GM18502 (cell line): ENCODE measurements around the gene GRAP2.
A peak's percentile ranks its signal among the peaks of the same experiment; 100 is the strongest.
"Not testable (repeated sequence)": the region's sequence is repeated elsewhere in the genome, so short reads cannot be mapped to it uniquely, and the experiment has no call there.

Source experiments
- ATAC-seq: cut with Tn5 transposase; IDR thresholded peaks from one replicate; pipeline ENCODE4 v1.9.1; 2021; ENCODE audit warnings: mild to moderate bottlenecking; ENCODE audit not compliant: unreplicated experiment, poor library complexity

GRAP2 gene

GRCh38 chr22:39896313-39896996 is 4.4 kb upstream of the GRAP2 start:
- ATAC-seq = no peak

- ATAC-seq = no peak
These were observed 3.0 kb upstream of the GRAP2 start for GRCh38 chr22:39897841-39898240.

- peak; percentile 66 for ATAC-seq
These were observed 1.9 kb upstream of the GRAP2 start for GRCh38 chr22:39898997-39899396.

GRCh38 chr22:39901565-39902146 is 772 bp downstream of the GRAP2 start:
- ATAC-seq = no peak

GRCh38 chr22:39904024-39904423 is 3.1 kb downstream of the GRAP2 start:
- ATAC-seq = not testable (repeated sequence)

GRCh38 chr22:39904862-39905261 is 4.0 kb downstream of the GRAP2 start:
- no peak for ATAC-seq

- no peak for ATAC-seq
These were observed 4.8 kb downstream of the GRAP2 start for GRCh38 chr22:39905687-39906086.

GRCh38 chr22:39906207-39906606 is 5.3 kb downstream of the GRAP2 start:
- no peak for ATAC-seq

GRCh38 chr22:39907047-39907446 is 6.2 kb downstream of the GRAP2 start:
- no peak for ATAC-seq

GRCh38 chr22:39907605-39908097 is 6.8 kb downstream of the GRAP2 start:
- no peak for ATAC-seq

- no peak for ATAC-seq
These were observed 7.3 kb downstream of the GRAP2 start for GRCh38 chr22:39908136-39908535.

- ATAC-seq = no peak
These were observed 7.9 kb downstream of the GRAP2 start for GRCh38 chr22:39908737-39909136.

- ATAC-seq = no peak
These were observed 10.2 kb downstream of the GRAP2 start for GRCh38 chr22:39910876-39911613.

GRCh38 chr22:39913321-39913720 is 12.4 kb downstream of the GRAP2 start:
- no peak for ATAC-seq

GRCh38 chr22:39913886-39914285 is 13.0 kb downstream of the GRAP2 start:
- no peak for ATAC-seq

GRCh38 chr22:39914584-39914983 is 13.7 kb downstream of the GRAP2 start:
- ATAC-seq = no peak

GRCh38 chr22:39915295-39915726 is 14.4 kb downstream of the GRAP2 start:
- ATAC-seq = no peak

GRCh38 chr22:39916496-39916895 is 15.6 kb downstream of the GRAP2 start:
- no peak for ATAC-seq

- ATAC-seq = no peak
These were observed 16.3 kb downstream of the GRAP2 start for GRCh38 chr22:39917197-39917643.

- no peak for ATAC-seq
These were observed 17.1 kb downstream of the GRAP2 start for GRCh38 chr22:39917776-39918495.
